ENCODE data around the gene GTF2I.
"Not testable (repeated sequence)": the region's sequence is repeated elsewhere in the genome, so short reads cannot be mapped to it uniquely, and the experiment has no call there.

The GTF2I gene

DNA sequence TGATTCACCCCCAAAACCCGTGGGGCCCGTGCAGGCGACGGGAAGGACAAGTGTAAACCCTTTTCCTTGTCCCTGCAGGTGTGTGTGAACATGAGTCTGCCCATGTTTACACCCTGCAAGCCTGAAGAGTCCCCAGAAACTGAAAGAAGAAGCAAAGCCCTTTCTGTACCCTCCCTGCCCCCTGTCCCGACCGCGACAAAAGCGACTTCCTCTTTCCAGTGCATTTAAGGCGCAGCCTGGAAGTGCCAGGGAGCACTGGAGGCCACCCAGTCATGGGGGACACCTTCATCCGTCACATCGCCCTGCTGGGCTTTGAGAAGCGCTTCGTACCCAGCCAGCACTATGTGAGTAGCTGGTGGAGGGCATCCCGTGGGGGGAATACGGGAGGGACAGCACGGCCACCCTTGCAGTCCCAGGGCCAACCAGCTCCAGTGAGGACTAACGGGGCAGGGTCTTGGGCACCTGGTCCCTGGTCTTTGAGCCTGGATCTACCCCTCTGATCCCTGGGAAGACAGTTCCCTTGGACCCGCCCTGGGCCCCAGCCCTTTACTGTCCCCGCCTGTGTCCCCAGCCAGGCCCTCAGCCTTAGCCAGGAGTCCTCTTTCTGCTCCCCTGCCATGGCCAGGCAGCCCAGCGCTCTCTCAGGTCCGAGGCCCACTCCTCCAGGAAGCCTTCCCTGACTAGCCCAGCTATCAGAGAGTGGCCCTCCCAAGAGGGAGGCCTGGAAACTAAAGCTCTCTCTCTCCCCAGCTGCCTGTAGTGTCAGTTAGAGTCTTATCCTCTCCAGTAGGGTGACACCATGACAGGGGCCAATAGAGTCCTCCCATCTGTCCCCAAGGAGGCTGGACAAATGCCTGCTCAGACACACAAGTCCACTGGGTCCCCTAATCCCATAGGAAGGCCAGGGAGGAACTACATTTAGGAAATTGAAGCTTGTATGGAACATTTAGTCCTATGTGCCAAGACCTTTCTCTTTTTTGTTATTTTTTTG, 116.5 kb downstream of the GTF2I start, which contains the start of gene NCF1:
Gene NCF1, plus strand, starts transcription at position 252 of the 991 bp plus-strand sequence. Its CDS starts 21 bp downstream, at position 273.
- not testable (repeated sequence) for H3K27me3 ChIP-seq (ENCODE audit: control insufficient read depth in 2 of 2, insufficient read depth in 2 of 2, low read length in 2 of 2); H3K9me3 ChIP-seq (ENCODE audit: control insufficient read depth in 2 of 2, low read length in 2 of 2); H3K9ac ChIP-seq (ENCODE audit: low read depth in 1 of 2, low read length in 2 of 2); H3K36me3 ChIP-seq (ENCODE audit: control insufficient read depth in 2 of 2, insufficient read depth in 2 of 2, low read length in 2 of 2); H3K4me1 ChIP-seq (ENCODE audit: control insufficient read depth in 2 of 2, insufficient read depth in 2 of 2, low read length in 2 of 2); H3K27ac ChIP-seq (ENCODE audit: low read depth in 2 of 2, low read length in 2 of 2); H3K4me3 ChIP-seq (ENCODE audit: low read length in 2 of 2)

DNA sequence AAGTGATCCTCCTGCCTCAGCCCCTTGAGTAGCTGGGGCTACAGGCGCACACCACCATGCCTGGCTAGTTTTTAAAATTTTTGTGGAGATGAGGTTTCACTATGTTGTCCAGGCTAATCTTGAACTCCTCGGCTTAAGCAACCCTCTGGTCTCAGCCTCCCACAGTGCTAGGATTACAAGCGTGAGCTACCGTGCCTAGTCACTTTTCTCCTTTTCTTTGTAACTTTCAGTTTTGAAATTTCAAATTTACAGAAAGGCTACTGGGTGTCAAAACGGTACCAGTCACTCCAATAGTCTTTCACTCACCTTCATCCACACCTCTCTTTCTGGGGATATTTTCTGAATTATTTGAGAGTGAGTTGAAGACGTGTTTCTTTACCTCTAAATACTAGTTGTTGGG, 117.6 kb downstream of the GTF2I start:
- H3K36me3 ChIP-seq (ENCODE audit: control insufficient read depth in 2 of 2, insufficient read depth in 2 of 2, low read length in 2 of 2); H3K27ac ChIP-seq (ENCODE audit: low read depth in 2 of 2, low read length in 2 of 2); H3K4me3 ChIP-seq (ENCODE audit: low read length in 2 of 2); H3K9me3 ChIP-seq (ENCODE audit: control insufficient read depth in 2 of 2, low read length in 2 of 2); H3K4me1 ChIP-seq (ENCODE audit: control insufficient read depth in 2 of 2, insufficient read depth in 2 of 2, low read length in 2 of 2); H3K27me3 ChIP-seq (ENCODE audit: control insufficient read depth in 2 of 2, insufficient read depth in 2 of 2, low read length in 2 of 2); H3K9ac ChIP-seq (ENCODE audit: low read depth in 1 of 2, low read length in 2 of 2): not testable (repeated sequence)

DNA sequence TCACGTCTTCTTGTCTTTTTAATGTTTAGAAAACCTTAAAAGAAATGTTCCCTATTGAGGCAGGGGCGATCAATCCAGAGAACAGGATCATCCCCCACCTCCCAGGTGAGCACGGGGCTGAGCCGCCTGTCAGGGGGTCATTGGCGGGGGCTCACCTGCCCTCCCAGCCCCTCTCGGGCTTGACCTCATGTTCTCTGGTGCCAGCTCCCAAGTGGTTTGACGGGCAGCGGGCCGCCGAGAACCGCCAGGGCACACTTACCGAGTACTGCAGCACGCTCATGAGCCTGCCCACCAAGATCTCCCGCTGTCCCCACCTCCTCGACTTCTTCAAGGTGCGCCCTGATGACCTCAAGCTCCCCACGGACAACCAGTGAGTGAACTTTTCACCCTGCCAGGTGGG, 121.5 kb downstream of the GTF2I start:
- not testable (repeated sequence) for H3K9me3 ChIP-seq (ENCODE audit: control insufficient read depth in 2 of 2, low read length in 2 of 2); H3K27me3 ChIP-seq (ENCODE audit: control insufficient read depth in 2 of 2, insufficient read depth in 2 of 2, low read length in 2 of 2); H3K4me1 ChIP-seq (ENCODE audit: control insufficient read depth in 2 of 2, insufficient read depth in 2 of 2, low read length in 2 of 2); H3K36me3 ChIP-seq (ENCODE audit: control insufficient read depth in 2 of 2, insufficient read depth in 2 of 2, low read length in 2 of 2); H3K4me3 ChIP-seq (ENCODE audit: low read length in 2 of 2); H3K27ac ChIP-seq (ENCODE audit: low read depth in 2 of 2, low read length in 2 of 2); H3K9ac ChIP-seq (ENCODE audit: low read depth in 1 of 2, low read length in 2 of 2)

DNA sequence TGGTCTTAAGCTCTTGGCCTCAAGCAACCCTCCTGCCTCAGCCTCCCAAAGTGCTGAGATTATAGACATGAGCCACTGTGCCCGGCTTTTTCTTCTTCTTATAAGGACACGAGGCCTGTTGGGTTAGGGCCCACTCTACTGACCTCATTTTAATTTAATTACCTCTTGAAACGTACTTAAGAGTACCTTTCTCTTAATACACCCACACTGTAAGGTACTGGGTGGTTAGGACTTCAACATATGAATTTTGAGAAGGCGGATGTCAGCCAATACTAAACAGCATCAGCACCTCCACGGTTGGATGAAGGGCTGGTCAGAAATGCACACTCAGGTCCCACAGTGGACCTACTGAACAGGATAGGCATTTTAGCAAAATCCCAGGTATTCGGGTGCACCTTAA, 124.2 kb downstream of the GTF2I start:
- not testable (repeated sequence) for H3K4me1 ChIP-seq (ENCODE audit: control insufficient read depth in 2 of 2, insufficient read depth in 2 of 2, low read length in 2 of 2); H3K9me3 ChIP-seq (ENCODE audit: control insufficient read depth in 2 of 2, low read length in 2 of 2); H3K27me3 ChIP-seq (ENCODE audit: control insufficient read depth in 2 of 2, insufficient read depth in 2 of 2, low read length in 2 of 2); H3K4me3 ChIP-seq (ENCODE audit: low read length in 2 of 2); H3K36me3 ChIP-seq (ENCODE audit: control insufficient read depth in 2 of 2, insufficient read depth in 2 of 2, low read length in 2 of 2); H3K27ac ChIP-seq (ENCODE audit: low read depth in 2 of 2, low read length in 2 of 2); H3K9ac ChIP-seq (ENCODE audit: low read depth in 1 of 2, low read length in 2 of 2)

DNA sequence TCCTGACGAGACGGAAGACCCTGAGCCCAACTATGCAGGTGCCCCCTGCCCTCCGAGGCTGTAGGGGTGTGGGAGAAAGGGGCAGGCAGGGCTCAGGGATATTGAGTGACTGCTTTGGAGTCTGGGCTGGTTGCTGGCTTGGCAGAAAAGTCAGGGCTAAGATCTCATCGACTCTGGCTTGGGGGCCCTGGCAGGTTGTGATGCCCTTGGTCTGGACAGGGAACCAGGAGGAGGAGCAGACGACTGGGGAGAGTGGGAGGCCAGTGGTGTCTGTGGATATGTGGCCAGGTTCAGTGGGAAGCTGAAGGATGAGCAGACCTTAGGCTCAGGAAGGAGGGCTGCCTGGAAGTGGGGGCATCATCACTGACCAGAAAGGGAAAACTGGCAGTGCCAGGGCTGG, 126.1 kb downstream of the GTF2I start:
- not testable (repeated sequence) for H3K9ac ChIP-seq (ENCODE audit: low read depth in 1 of 2, low read length in 2 of 2); H3K27ac ChIP-seq (ENCODE audit: low read depth in 2 of 2, low read length in 2 of 2); H3K9me3 ChIP-seq (ENCODE audit: control insufficient read depth in 2 of 2, low read length in 2 of 2); H3K36me3 ChIP-seq (ENCODE audit: control insufficient read depth in 2 of 2, insufficient read depth in 2 of 2, low read length in 2 of 2); H3K4me1 ChIP-seq (ENCODE audit: control insufficient read depth in 2 of 2, insufficient read depth in 2 of 2, low read length in 2 of 2); H3K4me3 ChIP-seq (ENCODE audit: low read length in 2 of 2); H3K27me3 ChIP-seq (ENCODE audit: control insufficient read depth in 2 of 2, insufficient read depth in 2 of 2, low read length in 2 of 2)

DNA sequence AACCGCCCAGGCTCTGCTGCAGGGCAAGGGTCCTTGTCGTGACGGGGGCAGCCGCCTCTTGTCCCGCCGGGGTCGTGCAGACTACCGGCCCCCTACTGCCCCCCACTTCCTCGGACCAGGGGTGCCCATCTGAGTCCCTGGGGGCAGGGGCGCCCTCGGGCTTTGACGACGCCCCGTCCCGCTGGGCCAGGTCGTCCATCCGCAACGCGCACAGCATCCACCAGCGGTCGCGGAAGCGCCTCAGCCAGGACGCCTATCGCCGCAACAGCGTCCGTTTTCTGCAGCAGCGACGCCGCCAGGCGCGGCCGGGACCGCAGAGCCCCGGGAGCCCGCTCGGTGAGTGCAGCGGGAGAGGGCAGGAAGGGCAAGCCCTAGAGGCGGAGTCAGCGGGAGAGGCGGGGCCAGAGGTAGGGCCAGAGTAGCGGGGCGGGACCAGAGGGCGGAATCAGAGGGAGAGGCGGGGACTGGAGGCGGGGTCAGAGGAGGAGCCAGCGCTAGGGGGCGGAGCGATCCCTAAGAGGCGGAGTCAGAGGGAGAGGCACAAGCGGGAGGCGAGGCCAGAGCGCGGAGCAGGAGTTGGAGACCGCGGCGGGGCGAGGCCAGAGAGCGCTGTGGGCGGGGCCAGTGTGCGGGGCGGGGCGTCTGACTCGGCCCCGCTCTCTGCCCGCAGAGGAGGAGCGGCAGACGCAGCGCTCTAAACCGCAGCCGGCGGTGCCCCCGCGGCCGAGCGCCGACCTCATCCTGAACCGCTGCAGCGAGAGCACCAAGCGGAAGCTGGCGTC, 131.0 kb downstream of the GTF2I start:
- H3K4me1 ChIP-seq (ENCODE audit: control insufficient read depth in 2 of 2, insufficient read depth in 2 of 2, low read length in 2 of 2); H3K36me3 ChIP-seq (ENCODE audit: control insufficient read depth in 2 of 2, insufficient read depth in 2 of 2, low read length in 2 of 2); H3K4me3 ChIP-seq (ENCODE audit: low read length in 2 of 2); H3K27me3 ChIP-seq (ENCODE audit: control insufficient read depth in 2 of 2, insufficient read depth in 2 of 2, low read length in 2 of 2); H3K27ac ChIP-seq (ENCODE audit: low read depth in 2 of 2, low read length in 2 of 2); H3K9ac ChIP-seq (ENCODE audit: low read depth in 1 of 2, low read length in 2 of 2); H3K9me3 ChIP-seq (ENCODE audit: control insufficient read depth in 2 of 2, low read length in 2 of 2): not testable (repeated sequence)

- not testable (repeated sequence) for H3K4me3 ChIP-seq (ENCODE audit: low read length in 2 of 2); H3K27me3 ChIP-seq (ENCODE audit: control insufficient read depth in 2 of 2, insufficient read depth in 2 of 2, low read length in 2 of 2); H3K9ac ChIP-seq (ENCODE audit: low read depth in 1 of 2, low read length in 2 of 2); H3K4me1 ChIP-seq (ENCODE audit: control insufficient read depth in 2 of 2, insufficient read depth in 2 of 2, low read length in 2 of 2); H3K36me3 ChIP-seq (ENCODE audit: control insufficient read depth in 2 of 2, insufficient read depth in 2 of 2, low read length in 2 of 2); H3K9me3 ChIP-seq (ENCODE audit: control insufficient read depth in 2 of 2, low read length in 2 of 2); H3K27ac ChIP-seq (ENCODE audit: low read depth in 2 of 2, low read length in 2 of 2)
Measured at GRCh38 chr7:74789200-74789736, 131.8 kb downstream of the GTF2I start.

- not testable (repeated sequence) for H3K9me3 ChIP-seq (ENCODE audit: control insufficient read depth in 2 of 2, low read length in 2 of 2); H3K4me3 ChIP-seq (ENCODE audit: low read length in 2 of 2); H3K4me1 ChIP-seq (ENCODE audit: control insufficient read depth in 2 of 2, insufficient read depth in 2 of 2, low read length in 2 of 2); H3K27me3 ChIP-seq (ENCODE audit: control insufficient read depth in 2 of 2, insufficient read depth in 2 of 2, low read length in 2 of 2); H3K9ac ChIP-seq (ENCODE audit: low read depth in 1 of 2, low read length in 2 of 2); H3K27ac ChIP-seq (ENCODE audit: low read depth in 2 of 2, low read length in 2 of 2); H3K36me3 ChIP-seq (ENCODE audit: control insufficient read depth in 2 of 2, insufficient read depth in 2 of 2, low read length in 2 of 2)
Measured at GRCh38 chr7:74797848-74798622, 140.5 kb downstream of the GTF2I start.

- H3K27ac ChIP-seq (ENCODE audit: low read depth in 2 of 2, low read length in 2 of 2); H3K9me3 ChIP-seq (ENCODE audit: control insufficient read depth in 2 of 2, low read length in 2 of 2); H3K27me3 ChIP-seq (ENCODE audit: control insufficient read depth in 2 of 2, insufficient read depth in 2 of 2, low read length in 2 of 2); H3K4me1 ChIP-seq (ENCODE audit: control insufficient read depth in 2 of 2, insufficient read depth in 2 of 2, low read length in 2 of 2); H3K4me3 ChIP-seq (ENCODE audit: low read length in 2 of 2); H3K9ac ChIP-seq (ENCODE audit: low read depth in 1 of 2, low read length in 2 of 2); H3K36me3 ChIP-seq (ENCODE audit: control insufficient read depth in 2 of 2, insufficient read depth in 2 of 2, low read length in 2 of 2): not testable (repeated sequence)
Measured at GRCh38 chr7:74798644-74799043, 141.1 kb downstream of the GTF2I start.
